NCI-H1417 (cell line): ENCODE measurements around the gene C9orf72.

Source experiments
- DNase-seq, 3 experiments: peaks; one replicate each; lab custom pipeline; 2025; lab: John Stamatoyannopoulos, UW

Gene C9orf72

DNA sequence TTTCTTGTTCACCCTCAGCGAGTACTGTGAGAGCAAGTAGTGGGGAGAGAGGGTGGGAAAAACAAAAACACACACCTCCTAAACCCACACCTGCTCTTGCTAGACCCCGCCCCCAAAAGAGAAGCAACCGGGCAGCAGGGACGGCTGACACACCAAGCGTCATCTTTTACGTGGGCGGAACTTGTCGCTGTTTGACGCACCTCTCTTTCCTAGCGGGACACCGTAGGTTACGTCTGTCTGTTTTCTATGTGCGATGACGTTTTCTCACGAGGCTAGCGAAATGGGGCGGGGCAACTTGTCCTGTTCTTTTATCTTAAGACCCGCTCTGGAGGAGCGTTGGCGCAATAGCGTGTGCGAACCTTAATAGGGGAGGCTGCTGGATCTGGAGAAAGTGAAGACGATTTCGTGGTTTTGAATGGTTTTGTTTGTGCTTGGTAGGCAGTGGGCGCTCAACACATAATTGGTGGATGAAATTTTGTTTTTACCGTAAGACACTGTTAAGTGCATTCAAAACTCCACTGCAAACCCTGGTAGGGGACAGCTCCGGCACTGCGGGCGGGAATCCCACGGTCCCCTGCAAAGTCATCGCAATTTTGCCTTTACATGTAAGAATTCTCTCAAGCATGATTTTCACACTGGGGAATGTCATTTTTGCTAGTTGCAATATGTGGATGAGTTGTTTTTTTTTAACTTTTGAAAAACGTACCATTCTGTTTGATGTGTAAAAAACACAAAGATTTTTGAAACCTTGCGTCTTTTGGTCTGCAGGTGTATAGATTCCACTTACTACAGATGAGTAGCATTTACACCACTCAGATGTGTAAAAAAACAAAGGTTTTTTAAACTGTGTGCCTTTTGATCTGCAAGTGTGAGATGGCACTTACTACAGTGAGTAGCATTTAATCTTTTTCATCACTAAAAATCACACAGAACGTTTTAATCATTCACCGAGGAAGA, 631 bp upstream of the C9orf72 start:
- peak; percentile 93 to 99 (median 97) for DNase-seq

DNA sequence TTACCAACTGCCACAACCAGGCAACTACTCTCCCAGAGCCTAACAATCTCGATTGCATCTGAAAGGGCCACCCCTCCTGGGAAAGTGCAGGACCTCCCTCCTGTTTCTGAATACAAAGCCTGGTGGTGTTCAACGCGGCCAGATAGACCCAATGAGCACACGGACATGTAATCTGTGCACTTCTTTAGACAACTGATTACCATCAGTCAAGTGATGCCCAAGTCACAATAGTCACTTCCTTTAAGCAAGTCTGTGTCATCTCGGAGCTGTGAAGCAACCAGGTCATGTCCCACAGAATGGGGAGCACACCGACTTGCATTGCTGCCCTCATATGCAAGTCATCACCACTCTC, 739 bp downstream of the C9orf72 start:
- DNase-seq = peak in 2 of 3 experiments; percentile 35 to 82

DNA sequence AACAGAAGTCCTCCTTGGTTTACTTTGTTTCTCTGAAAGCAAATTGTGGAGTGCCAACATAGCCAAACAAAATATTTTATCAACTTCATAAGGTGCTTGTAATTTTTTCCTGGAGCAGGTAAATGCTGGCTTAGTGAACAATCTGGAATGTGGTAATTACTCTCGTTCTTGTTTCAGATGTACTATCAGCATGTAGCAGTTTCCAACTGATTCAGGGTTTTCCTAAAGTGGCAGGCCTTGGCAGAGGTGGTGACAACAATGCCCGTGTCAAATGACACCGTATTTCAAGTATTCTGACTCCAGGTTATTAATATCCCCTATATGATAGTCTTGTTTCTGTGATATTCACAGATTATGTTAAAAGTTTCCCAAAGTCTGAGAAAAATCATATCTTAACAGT, 1.2 kb downstream of the C9orf72 start:
- DNase-seq = peak in 1 of 3 experiments; percentile 51

DNA sequence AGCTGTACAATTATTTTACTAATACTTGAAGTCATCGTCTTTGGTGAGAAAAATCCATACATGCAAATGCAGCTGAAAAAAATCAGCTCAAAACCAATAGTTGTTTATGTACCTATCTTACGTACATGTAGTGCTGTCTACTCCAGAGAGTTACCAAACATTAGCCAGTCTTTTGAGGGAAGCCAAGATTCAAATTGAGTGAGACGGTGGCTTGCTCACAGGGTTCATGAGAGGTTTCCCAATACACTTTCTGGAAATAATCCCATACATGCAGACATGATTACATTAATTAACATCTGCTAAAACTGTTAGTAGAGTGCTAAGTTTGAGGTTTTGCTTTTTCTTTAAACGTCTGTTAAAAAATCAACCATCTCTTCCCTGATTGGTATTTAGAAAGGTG, 2.3 kb downstream of the C9orf72 start:
- no peak for DNase-seq

DNA sequence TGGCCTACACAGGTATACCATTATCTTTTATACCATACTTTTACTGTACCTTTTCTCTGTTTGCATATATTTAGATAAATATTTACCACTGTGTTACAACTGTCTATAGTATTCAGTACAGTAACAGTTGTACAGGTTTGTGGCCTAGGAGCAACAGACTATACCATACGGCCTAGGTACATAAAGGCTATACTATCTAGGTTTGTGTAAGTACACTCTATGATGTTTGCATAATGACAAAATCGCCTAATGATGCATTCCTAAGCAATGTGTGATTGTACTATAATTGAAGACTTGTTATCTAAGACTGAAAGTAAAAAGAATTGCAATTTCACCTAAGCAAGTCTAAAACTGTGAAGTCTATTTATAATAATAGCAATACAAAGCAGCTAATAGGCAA, 3.9 kb downstream of the C9orf72 start:
- peak in 1 of 3 experiments; percentile 5 for DNase-seq

DNA sequence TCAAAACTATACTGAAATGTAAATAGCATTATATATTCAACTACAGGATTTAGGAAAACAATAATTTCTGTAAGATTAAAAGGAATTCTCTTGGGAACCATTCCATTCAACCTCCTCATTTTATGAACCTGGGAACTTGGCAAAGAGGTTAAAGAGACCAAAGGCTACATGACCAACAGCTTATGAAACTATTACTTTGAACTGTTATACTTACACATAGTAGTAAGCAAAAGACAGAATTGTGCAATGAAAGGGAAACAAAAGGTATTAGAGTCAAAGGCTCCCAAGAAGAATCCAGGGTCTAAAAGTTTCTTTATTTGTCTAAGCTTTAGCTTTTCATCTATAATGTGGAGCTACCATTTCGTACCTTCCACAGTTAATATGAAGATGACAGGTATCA, 7.2 kb downstream of the C9orf72 start:
- DNase-seq = no peak

DNA sequence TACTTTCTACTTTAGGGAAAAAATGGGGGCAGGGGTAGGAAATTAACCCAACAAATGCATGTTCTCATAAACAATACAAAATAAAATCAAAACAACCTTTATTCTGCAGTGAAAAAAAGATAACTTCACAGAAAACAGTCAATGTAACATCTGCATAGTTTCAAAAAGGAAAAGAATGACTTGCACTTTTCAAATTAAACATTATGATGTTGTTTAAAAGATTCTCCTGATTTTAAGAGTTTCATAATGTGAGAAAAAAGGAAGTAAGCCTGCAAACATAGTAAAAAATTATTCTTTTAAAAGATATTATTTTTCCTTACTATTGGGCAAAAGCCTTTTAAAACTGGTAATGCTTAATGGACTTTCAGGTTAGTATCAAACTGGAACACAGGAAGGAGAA, 7.6 kb downstream of the C9orf72 start:
- no peak for DNase-seq

DNA sequence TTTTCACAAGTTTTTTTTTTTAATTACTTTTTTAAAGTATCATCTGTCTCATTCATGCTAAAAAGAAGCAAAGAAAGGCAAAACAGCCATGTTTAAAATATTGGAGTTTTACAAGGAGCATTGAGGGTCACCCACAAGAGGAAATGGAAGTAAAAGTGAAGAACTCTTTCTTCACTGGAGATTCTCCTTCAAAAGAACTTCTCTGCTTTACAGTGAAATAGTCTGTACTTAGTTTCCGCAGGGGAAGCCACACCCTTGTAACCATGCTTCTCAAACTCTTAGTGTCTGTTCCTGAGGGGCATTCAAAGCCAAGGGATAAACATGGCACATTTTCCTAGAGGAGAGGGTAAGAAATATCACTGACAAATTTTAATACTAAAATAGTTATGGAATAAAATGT, 8.6 kb downstream of the C9orf72 start:
- no peak for DNase-seq

DNA sequence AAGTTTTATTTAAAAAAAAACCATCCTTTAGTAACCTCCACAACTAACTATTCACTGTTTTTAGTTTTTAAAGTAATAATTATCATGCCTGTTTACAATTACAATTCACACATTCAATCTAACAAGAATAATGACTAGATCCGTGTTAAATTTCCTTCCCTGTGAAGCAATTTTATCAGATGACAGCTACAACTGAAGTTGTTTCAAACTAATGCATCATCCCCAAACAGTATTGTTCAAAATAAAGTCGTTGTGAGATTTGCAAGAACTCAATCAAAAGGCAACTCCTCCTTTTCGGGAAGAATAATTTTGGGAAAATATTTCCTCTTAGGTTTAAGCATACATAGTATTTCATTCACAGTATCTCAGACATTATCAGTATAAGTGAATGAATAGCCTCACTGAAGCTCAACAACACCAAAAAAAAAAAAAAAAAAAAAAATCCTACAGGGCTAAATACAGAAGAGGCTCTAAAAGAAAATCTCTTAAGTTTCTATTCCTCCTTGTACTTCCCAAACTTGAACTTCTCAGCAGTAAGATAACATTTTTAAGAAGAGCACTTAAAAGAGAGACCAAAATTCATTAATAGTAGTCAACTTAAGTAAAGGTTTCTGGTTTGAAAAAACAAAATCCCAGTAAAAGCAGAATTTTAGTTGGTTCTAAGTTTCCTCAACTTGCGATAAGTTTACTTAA, 9.4 kb downstream of the C9orf72 start:
- DNase-seq = no peak

DNA sequence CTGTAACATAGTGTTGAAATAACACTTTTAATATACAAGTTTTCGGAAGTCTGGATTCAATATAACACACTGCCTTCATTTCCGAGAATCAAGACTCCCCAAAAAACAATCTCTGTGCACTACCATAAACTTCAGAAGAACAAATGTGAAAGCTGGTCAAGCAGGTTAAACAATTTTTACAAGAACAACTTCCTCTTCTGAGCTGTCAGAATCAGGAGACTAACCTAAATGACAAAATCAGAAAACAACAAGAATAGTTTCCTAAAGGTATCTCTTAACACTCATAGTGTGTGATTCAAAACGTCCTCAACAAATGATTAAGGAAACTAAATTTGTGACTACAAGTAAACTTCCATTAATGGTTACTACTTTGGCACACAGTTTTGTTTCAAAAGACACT, 11.6 kb downstream of the C9orf72 start:
- no peak for DNase-seq

DNA sequence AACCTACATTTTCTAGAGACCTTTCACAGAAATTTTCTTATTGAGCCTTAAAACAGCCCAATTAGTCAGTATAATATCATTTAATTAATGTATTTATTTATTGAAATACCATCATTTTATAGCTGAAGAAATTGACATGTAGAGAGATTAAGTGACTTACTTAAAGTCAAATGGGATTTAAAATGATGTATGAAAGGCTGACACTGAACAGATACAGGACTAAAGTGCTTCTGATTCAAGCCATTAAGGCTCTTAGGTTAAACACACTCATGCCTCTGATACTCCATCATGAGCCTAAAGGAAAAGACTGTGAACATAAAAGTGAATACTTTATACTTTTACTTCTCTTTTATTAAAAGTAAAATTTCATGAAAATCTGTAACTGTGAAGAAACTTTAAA, 12.8 kb downstream of the C9orf72 start:
- no peak for DNase-seq

DNA sequence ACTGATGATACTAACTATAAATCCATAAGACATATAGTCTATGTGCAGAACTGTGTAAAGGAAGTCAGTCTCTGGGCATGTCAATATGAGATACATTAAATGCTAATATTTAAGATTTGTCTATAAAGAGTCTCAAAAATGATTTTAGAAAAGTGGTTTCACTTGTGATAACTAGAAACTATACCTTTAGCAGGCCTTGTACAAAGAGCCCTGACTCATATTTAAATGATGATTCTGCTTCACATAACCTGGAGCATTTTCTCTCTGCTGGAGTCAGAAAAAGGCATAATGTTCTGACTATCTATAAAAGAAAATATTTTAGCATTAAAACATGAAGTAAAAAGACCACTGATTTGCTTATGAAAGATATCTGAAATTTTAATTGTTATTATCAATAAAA, 15.0 kb downstream of the C9orf72 start:
- no peak for DNase-seq

DNA sequence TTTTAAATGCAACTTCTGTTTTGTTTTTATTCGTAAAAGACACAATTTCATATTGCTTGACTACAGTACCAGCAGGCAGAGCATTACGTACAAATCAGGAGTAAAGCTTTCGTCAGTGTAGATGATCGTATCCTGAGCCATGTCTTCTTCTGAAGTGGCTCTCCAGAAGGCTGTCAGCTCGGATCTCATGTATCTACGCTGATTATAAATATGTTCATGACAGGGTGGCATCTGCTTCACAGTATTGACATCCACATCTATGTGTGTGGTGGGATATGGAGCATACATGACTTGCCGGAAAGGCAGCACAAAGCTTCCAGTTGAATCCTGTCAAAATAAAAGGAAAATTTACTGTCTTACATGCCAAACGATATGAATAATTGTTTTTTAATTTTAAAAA, 16.8 kb downstream of the C9orf72 start:
- no peak for DNase-seq

DNA sequence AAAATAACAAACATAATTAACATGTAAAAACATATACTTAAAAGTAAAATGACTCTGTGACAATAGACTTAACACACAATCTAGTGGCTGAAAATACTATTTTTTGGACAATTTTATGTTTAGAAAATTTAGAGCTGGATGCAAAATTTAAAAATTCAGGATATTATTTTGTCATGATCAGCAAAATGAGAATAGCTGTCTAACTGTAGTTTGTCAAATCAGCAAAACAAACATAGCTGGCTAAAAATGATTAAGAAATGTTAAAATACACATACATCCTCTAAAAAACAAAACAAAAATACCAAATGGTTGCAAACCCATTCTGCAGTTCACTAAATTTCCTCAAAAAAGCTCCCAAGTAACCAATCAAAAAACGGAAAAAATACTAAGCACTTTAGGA, 18.6 kb downstream of the C9orf72 start:
- DNase-seq = no peak

DNA sequence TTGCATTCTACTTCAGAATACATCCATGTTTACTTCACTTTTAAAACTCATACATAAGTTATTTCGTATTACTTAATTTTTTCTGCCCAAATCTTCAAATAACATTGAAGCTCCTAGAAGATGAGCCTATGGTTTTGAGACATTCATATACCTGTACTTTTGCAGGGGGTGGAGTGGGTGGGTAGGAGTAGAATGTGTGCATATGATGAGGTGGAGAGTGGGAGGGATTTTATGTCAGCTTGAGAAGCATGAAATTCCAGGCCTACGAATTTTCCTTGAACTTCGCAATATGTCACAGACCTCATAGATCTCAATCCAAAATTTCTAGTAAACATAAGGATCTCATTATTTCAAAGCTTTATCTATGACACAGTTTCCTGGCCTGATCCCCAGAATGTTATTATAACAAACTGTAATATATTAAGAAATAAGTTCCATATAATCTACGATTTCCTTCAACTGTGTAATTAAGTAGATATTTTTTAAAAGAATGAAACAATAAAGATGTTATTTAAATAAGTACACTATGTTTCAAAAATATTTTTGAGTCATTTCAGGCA, 24.0 kb downstream of the C9orf72 start:
- DNase-seq = no peak

DNA sequence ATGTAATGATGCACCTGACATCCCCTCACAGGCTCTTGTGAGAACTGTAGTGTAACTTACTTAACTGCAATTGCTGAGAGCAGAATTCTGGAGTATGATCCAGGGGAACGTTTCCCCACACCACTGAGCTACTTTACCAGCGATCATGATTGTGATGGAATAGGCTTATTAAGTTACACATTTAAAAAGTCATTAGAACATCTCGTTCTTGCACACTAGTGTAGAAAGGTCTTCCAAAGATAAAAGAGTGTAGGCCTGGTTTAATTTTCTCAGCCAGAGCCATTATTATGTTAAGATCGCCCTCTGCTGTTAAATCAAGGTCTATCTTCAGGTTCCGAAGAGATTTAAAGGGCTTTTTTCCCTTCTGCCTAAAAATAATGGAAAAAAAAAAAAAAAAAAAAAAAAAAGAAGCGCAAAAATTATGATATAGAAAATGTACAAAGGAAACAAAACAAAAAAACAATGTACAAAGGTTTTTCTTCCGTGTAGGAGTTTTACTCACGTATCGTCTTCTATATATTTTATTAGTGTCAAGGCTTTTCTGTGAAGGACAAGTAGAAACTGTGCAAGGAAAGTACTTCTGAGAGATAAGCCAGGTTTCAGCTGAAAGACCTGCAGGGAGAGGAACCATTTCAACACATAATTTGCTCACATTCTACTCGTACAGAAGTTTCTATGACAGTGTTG, 25.1 kb downstream of the C9orf72 start:
- DNase-seq = peak; percentile 3 to 55 (median 5)

DNA sequence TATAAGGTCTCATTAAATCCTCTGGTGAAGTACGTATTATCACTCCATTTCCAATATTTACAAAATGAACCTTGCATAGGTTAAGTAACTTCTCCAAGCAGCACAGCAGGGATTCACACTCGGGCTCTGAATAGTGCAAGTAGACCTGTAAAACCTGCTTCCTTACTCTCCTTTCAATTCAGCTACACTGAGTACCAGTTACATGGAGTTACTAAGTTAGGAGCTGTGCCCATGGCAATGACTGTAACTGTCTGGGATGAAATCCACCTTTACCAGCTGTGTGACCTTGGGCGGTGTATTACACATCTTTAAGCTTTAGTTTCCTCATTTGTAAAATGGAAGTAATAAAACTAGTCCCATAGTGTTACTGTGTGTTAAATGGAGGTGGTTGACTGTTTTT, 27.8 kb downstream of the C9orf72 start:
- peak in 1 of 3 experiments; percentile 9 for DNase-seq

DNA sequence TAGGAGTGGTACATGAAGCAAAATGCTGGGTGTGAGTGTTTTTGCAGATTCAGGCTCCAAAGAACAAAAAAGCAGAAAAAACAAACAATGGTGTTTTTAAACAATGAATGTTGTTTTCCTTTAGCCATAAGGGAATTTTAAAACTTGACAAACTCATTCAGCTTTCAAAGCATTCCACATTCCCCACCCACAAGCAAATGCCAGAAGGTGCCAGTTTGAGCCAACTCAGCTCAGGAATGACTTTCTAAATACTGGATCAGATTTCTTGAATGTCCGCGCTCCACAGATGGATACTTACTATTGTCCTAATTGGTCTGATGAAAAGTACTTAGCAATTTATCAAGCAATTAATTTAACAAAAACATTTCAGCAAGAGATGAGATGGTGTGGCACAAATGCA, 30.8 kb downstream of the C9orf72 start:
- no peak for DNase-seq

DNA sequence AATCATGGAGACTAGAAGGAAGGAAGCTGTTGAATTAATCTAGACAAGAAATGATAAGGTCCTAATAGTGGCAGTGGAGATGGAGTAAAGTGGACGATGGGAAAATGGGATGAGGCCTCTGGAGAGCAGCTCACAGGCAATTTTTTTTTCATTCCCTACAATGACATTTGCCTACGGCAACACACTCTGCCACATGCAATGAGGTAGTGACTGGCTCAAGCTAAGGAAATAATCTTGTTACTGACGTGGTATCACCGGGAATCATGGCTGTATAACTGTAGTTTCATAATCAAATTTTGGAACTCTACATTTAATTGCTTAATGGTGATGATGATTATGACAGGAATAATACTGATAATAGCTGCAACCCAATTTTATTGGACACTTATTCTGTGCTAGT, 31.5 kb downstream of the C9orf72 start:
- no peak for DNase-seq

DNA sequence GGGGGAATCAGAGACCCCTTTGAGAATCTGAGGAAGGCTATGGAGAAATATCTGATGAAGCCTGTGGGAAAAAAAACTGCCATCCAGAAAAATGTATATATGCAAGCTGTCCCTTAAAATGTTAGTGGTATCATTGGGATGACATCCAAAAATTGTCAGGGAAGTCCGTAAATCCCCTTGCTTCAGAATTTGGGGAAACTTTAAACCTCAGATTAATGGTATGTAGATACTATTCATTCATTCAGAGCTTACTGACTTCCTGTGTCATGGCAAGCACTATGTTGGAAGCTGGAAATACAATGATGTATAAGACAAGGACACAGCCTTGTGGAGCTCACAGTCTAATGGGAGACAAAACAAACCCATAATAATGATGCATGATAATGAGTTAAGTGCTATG, 32.8 kb downstream of the C9orf72 start:
- DNase-seq = no peak

DNA sequence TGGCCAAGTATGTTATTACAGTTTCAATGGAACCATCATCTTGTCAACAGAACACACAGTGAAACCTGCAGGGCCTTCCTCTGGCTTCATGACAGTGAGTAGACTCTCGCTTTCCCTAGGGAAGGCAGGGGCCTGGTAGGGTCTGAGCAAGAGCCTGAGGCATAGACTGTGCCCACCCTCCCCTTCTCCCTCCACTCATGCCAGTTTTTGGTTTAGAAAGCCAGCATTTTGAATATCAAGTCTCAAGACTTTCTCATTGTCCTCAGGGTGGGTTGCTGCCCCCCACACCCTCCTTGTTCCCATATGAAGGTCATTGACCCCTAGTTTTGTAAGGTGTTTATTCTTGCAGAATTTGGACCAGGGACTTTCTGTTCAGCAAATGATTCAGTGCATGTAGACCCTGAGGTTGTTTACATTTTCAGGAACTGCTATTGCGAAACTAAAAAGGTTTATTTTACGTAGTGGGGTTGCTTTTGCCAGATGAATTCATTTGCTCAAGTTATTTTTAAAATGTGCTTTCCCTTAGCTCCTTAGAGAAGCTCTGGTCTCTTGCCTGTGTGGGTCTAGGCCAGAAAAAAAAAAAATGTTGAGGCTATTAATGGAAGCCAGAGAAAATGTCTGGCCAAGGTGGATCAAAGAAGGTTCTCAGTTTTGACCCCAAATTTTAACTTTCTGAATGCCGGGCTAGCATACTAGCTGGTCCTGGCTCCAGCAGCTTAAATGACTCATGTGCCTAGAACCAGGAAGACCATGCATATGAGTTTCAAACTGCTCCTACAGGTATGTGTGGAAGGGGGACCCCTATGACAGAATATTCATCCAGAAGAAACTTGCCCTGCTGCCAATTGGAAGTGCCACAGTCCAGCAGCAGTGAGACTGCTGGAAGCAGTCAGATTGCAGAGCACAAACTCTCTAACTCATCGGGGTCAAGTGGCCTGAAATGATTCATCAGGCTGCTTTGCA, 33.5 kb downstream of the C9orf72 start:
- no peak for DNase-seq
